ENCODE data around the gene BCAS3. TPM values are rescaled to one million over a fixed set of nuclear protein-coding genes. Genes with fewer than 3 reads are reported as not detected.
A peak's percentile ranks its signal among the peaks of the same experiment; 100 is the strongest.

Gene BCAS3
- total RNA-seq, 1 donor from 2014 or later, result 64.9 TPM

DNA sequence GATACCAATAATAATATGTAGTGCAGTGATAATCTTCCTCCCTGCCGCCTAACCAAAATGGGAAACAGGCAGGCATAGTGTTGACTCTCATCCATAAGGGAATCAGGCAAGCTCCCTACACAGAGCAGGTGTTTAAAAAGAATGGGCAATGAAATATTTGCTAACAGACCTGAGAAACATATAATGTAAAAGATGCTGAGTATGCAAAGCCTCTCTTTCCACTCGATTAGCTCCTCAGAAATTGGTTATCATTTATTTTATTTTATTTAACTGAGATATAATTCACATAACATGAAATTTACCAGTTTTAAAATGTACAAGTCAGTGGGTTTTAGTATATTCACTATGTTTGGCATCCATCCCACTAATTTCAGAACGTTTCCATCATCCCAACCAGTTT lies 404.3 kb downstream of the BCAS3 start:
- Mint-ChIP-seq H3K36me3 (peaks cover 14% of the 10 kb centered on the region), H3K27ac (no peak overlapping the region), H3K4me1 (peaks cover 34% of the 10 kb centered on the region), H3K27me3 (ENCODE audit: low read depth) (no peaks in the 10 kb centered on the region), H3K9me3 (peaks cover 3% of the 10 kb centered on the region), H3K4me3 (no peak overlapping the region)
- no peak for DNase-seq (ENCODE audit: low spot score in 2 of 2, unreplicated experiment in 2 of 2)
- TF ChIP-seq, protein P1, sequence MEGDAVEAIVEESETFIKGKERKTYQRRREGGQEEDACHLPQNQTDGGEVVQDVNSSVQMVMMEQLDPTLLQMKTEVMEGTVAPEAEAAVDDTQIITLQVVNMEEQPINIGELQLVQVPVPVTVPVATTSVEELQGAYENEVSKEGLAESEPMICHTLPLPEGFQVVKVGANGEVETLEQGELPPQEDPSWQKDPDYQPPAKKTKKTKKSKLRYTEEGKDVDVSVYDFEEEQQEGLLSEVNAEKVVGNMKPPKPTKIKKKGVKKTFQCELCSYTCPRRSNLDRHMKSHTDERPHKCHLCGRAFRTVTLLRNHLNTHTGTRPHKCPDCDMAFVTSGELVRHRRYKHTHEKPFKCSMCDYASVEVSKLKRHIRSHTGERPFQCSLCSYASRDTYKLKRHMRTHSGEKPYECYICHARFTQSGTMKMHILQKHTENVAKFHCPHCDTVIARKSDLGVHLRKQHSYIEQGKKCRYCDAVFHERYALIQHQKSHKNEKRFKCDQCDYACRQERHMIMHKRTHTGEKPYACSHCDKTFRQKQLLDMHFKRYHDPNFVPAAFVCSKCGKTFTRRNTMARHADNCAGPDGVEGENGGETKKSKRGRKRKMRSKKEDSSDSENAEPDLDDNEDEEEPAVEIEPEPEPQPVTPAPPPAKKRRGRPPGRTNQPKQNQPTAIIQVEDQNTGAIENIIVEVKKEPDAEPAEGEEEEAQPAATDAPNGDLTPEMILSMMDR (IDR thresholded peaks at IDR 0.05; ENCODE audit: unreplicated experiment), result no peak

- DNase-seq (ENCODE audit: low spot score in 2 of 2, unreplicated experiment in 2 of 2), result no peak
- Mint-ChIP-seq H3K27ac (peak overlapping the region; percentile 55), H3K27me3 (ENCODE audit: low read depth) (no peaks in the 10 kb centered on the region), H3K4me1 (peaks cover 34% of the 10 kb centered on the region), H3K4me3 (no peak overlapping the region), H3K9me3 (peaks cover 6% of the 10 kb centered on the region), H3K36me3 (peaks cover 17% of the 10 kb centered on the region)
- TF ChIP-seq, protein P1 (IDR thresholded peaks at IDR 0.05; ENCODE audit: unreplicated experiment), result no peak
Observed at GRCh38 chr17:61084260-61084659, 406.6 kb downstream of the BCAS3 start.

GRCh38 chr17:61087024-61087423 lies 409.4 kb downstream of the BCAS3 start:
- H3K27ac Mint-ChIP-seq, result no peak overlapping the region
- H3K4me1 Mint-ChIP-seq, result peaks cover 34% of the 10 kb centered on the region
- peaks cover 21% of the 10 kb centered on the region for H3K36me3 Mint-ChIP-seq
- TF ChIP-seq, protein P1 (IDR thresholded peaks at IDR 0.05; ENCODE audit: unreplicated experiment), result no peak
- DNase-seq (ENCODE audit: low spot score in 2 of 2, unreplicated experiment in 2 of 2), result no peak
- H3K4me3 Mint-ChIP-seq, result no peak overlapping the region
- H3K27me3 Mint-ChIP-seq (ENCODE audit: low read depth), result no peaks in the 10 kb centered on the region
- H3K9me3 Mint-ChIP-seq, result peaks cover 22% of the 10 kb centered on the region

GRCh38 chr17:61088556-61088955 lies 410.9 kb downstream of the BCAS3 start:
- no peak for DNase-seq (ENCODE audit: low spot score in 2 of 2, unreplicated experiment in 2 of 2)
- no peak overlapping the region for H3K4me3 Mint-ChIP-seq
- TF ChIP-seq, protein P1 (IDR thresholded peaks at IDR 0.05; ENCODE audit: unreplicated experiment), result no peak
- peaks cover 24% of the 10 kb centered on the region for H3K4me1 Mint-ChIP-seq
- peaks cover 27% of the 10 kb centered on the region for H3K36me3 Mint-ChIP-seq
- no peaks in the 10 kb centered on the region for H3K27me3 Mint-ChIP-seq (ENCODE audit: low read depth)
- H3K9me3 Mint-ChIP-seq, result peaks cover 31% of the 10 kb centered on the region
- H3K27ac Mint-ChIP-seq, result no peak overlapping the region

DNA sequence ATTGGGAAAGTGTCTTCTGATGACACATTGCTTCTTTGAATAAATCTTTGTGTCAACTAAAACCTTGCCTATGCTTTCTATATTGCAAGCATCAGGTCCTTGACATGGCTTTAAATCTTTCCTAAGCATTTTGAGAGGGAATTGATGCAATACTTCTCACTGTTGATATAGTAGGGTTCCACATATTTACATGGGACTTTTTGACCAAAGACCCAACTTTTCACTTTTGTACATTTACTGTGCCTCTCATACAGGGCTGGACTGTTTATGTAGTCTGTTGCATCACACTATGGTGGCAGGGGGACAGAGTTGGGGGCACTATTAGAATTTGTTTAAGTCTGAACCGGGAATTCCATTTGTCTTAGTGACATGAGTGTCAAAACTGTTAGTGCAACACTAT lies 413.4 kb downstream of the BCAS3 start:
- Mint-ChIP-seq H3K27ac (no peak overlapping the region), H3K27me3 (ENCODE audit: low read depth) (no peaks in the 10 kb centered on the region), H3K4me1 (peaks cover 5% of the 10 kb centered on the region), H3K36me3 (peaks cover 32% of the 10 kb centered on the region), H3K9me3 (peaks cover 33% of the 10 kb centered on the region), H3K4me3 (no peak overlapping the region)
- no peak for DNase-seq (ENCODE audit: low spot score in 2 of 2, unreplicated experiment in 2 of 2)
- TF ChIP-seq, protein P1 (IDR thresholded peaks at IDR 0.05; ENCODE audit: unreplicated experiment), result no peak

DNA sequence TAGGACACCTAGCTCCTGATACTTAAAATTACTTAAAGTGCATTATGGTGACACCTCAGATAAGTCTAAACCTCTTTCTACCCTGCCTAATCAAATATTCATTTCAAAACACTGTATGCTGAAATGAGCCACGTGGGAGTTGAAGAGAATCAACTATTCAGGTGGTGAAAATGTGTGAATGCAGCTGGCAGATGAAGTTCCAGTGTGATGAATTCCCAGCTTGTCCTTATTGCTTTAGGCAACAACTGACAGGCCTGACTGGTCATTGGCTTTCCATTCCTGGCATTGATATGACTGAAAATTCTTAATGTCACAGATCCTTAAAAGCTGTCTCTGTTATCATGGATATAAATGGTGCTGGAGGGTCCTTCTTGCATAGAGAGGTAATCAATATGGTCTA lies 420.1 kb downstream of the BCAS3 start:
- H3K4me3 Mint-ChIP-seq, result no peak overlapping the region
- peaks cover 18% of the 10 kb centered on the region for H3K36me3 Mint-ChIP-seq
- H3K4me1 Mint-ChIP-seq, result peaks cover 2% of the 10 kb centered on the region
- DNase-seq (ENCODE audit: low spot score in 2 of 2, unreplicated experiment in 2 of 2), result no peak
- no peak overlapping the region for H3K27ac Mint-ChIP-seq
- peaks cover 14% of the 10 kb centered on the region for H3K9me3 Mint-ChIP-seq
- no peaks in the 10 kb centered on the region for H3K27me3 Mint-ChIP-seq (ENCODE audit: low read depth)
- TF ChIP-seq, protein P1 (IDR thresholded peaks at IDR 0.05; ENCODE audit: unreplicated experiment), result no peak
